Natural killer cell (primary cell): ENCODE measurements around the gene PRKAG2. TPM values are rescaled to one million over a fixed set of nuclear protein-coding genes. Genes with fewer than 3 reads are reported as not detected.

Experiments used
- ATAC-seq, 3 donors: fragments of 150-1000 bp in 2 of 3; fragments of 200-7000 bp in 1 of 3; cut with Tn5 transposase; 1 replicate in 1 of 3; 2 replicates in 2 of 3; pipeline ENCODE4 v1.10.0; 2021; ENCODE audit warnings: mild to moderate bottlenecking in 2 of 3, moderate library complexity in 2 of 3
- DNase-seq, 2 donors: peaks; one replicate each; pipeline versions ENCODE4 v3.0.0 to v3.0.0-alpha.2; 2013 to 2021; ENCODE audit warnings: mixed read lengths in 1 of 2
- H3K27ac ChIP-seq: one replicate; pipeline ENCODE4 v1.5.1; 2013; ENCODE audit warnings: mild to moderate bottlenecking, low read length
- H3K27me3 ChIP-seq: one replicate; pipeline ENCODE4 v1.6.1; 2013; ENCODE audit warnings: low read length; ENCODE audit not compliant: control insufficient read depth, insufficient read depth
- H3K36me3 ChIP-seq: one replicate; pipeline ENCODE4 v1.6.1; 2013; ENCODE audit warnings: low read length; ENCODE audit not compliant: control insufficient read depth, insufficient read depth
- H3K4me1 ChIP-seq: one replicate; pipeline ENCODE4 v1.6.1; 2013; ENCODE audit warnings: low read length; ENCODE audit not compliant: control insufficient read depth, insufficient read depth
- H3K4me3 ChIP-seq: one replicate; pipeline ENCODE4 v1.5.1; 2013; ENCODE audit warnings: low read length
- H3K9me3 ChIP-seq: one replicate; pipeline ENCODE4 v1.6.1; 2013; ENCODE audit warnings: low read length; ENCODE audit not compliant: control insufficient read depth, insufficient read depth
- H3K27ac Mint-ChIP-seq, 2 donors: one replicate each; pipeline ENCODE4 v1.8.0; 2022; ENCODE audit warnings: mild to moderate bottlenecking in 2 of 2, mixed read lengths in 2 of 2, moderate library complexity in 1 of 2
- H3K27me3 Mint-ChIP-seq, 2 donors: one replicate each; pipeline ENCODE4 v1.8.0; 2022; ENCODE audit warnings: low read depth in 2 of 2, mixed read lengths in 2 of 2
- H3K36me3 Mint-ChIP-seq: one replicate; pipeline ENCODE4 v1.8.0; 2022; ENCODE audit warnings: mixed read lengths
- H3K4me1 Mint-ChIP-seq, 2 donors: one replicate each; pipeline ENCODE4 v1.8.0; 2022; ENCODE audit warnings: mixed read lengths in 2 of 2
- H3K4me3 Mint-ChIP-seq: one replicate; pipeline ENCODE4 v1.8.0; 2022; ENCODE audit warnings: mild to moderate bottlenecking, moderate library complexity, mixed read lengths
- H3K9me3 Mint-ChIP-seq, 2 donors: one replicate each; pipeline ENCODE4 v1.8.0; 2022; ENCODE audit warnings: mixed read lengths in 2 of 2
- WGBS: methylation state at CpG from one replicate; pipeline ENCODE4 v1.1.7; 2013; ENCODE audit warnings: missing lambda C conversion rate; ENCODE audit not compliant: insufficient coverage; 5-methylcytosine and 5-hydroxymethylcytosine counted together
- intact Hi-C: fragments of 100-400 bp; cut with micrococcal nuclease; formaldehyde crosslinking; loops from one replicate; pipeline ENCODE4 v1.14.2; 2022
- total RNA-seq, 4 donors: library from RNA; stranded (reverse); fragments of 120-200 nt in 1 of 4; gene quantifications; one replicate each; pipeline versions ENCODE4 v1.2.3 to v1.2.4, GENCODE V29; 2013 to 2022
- TF ChIP-seq, protein P1 (sequence below): fragments of 200-600 bp; IDR thresholded peaks from one replicate; pipeline ENCODE4 v1.8.0; 2022; ENCODE audit warnings: antibody characterized with exemption

The PRKAG2 gene
- total RNA-seq, 3 donors from 2014 or later (not counting 1 experiment from before 2014, with no cell fraction given) = 42.6 to 66.5 (median 64.4) TPM

- no peak overlapping the region for H3K27ac ChIP-seq
- Mint-ChIP-seq H3K27ac (no peak overlapping the region), H3K4me1 (peaks cover 65 to 66% of the 10 kb centered on the region in 2 donors), H3K4me3 (no peak overlapping the region), H3K9me3 (no peaks in the 10 kb centered on the region), H3K36me3 (no peaks in the 10 kb centered on the region), H3K27me3 (no peaks in the 10 kb centered on the region)
- WGBS = 68% methylated on average over 3 of the region's 5 CpGs
- ATAC-seq (peak in 1 of 3 donors; percentile 14), DNase-seq (no peak)
- no peaks in the 10 kb centered on the region for H3K27me3 ChIP-seq
- TF ChIP-seq, protein P1, sequence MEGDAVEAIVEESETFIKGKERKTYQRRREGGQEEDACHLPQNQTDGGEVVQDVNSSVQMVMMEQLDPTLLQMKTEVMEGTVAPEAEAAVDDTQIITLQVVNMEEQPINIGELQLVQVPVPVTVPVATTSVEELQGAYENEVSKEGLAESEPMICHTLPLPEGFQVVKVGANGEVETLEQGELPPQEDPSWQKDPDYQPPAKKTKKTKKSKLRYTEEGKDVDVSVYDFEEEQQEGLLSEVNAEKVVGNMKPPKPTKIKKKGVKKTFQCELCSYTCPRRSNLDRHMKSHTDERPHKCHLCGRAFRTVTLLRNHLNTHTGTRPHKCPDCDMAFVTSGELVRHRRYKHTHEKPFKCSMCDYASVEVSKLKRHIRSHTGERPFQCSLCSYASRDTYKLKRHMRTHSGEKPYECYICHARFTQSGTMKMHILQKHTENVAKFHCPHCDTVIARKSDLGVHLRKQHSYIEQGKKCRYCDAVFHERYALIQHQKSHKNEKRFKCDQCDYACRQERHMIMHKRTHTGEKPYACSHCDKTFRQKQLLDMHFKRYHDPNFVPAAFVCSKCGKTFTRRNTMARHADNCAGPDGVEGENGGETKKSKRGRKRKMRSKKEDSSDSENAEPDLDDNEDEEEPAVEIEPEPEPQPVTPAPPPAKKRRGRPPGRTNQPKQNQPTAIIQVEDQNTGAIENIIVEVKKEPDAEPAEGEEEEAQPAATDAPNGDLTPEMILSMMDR = no peak
- no peaks in the 10 kb centered on the region for H3K36me3 ChIP-seq
- no peak overlapping the region for H3K4me3 ChIP-seq
- intact Hi-C loops = no loop called here
- no peaks in the 10 kb centered on the region for H3K9me3 ChIP-seq
- peaks cover 4% of the 10 kb centered on the region for H3K4me1 ChIP-seq
These were observed 370.0 kb downstream of the PRKAG2 start for GRCh38 chr7:151506901-151507382.

Other genes with a start within 250 kb of the PRKAG2 start
- gene GALNTL5, start 79.3 kb upstream of the PRKAG2 start, total RNA-seq = not detected
- gene GALNT11, start 148.6 kb upstream of the PRKAG2 start, total RNA-seq = 10 to 100 TPM; 31.7 to 50.2 (median 44.0) TPM